NOMO-1 (cell line): ENCODE measurements around the gene IL13RA2.

ENCODE experiments used
- DNase-seq, 2 experiments: peaks; one replicate each; lab custom pipeline; 2025; ENCODE audit not compliant: unreplicated experiment in 2 of 2; lab: John Stamatoyannopoulos, UW

IL13RA2 gene

GRCh38 chrX:114997779-114998178 is 19.6 kb downstream of the IL13RA2 start:
- DNase-seq: no peak

GRCh38 chrX:114985967-114986592 is 31.3 kb downstream of the IL13RA2 start:
- DNase-seq: no peak

GRCh38 chrX:114976292-114976691 is 41.1 kb downstream of the IL13RA2 start:
- DNase-seq: no peak

- DNase-seq: no peak
These were observed 44.4 kb downstream of the IL13RA2 start for GRCh38 chrX:114973013-114973412.

- DNase-seq: no peak
These were observed 46.6 kb downstream of the IL13RA2 start for GRCh38 chrX:114970806-114971205.

- no peak for DNase-seq
These were observed 53.0 kb downstream of the IL13RA2 start for GRCh38 chrX:114964374-114964773.

- no peak for DNase-seq
These were observed 55.2 kb downstream of the IL13RA2 start for GRCh38 chrX:114962209-114962608.

- DNase-seq: peak in 1 of 2 experiments; percentile 10
These were observed 57.7 kb downstream of the IL13RA2 start for GRCh38 chrX:114959729-114960128.
